NCI-H1417 (cell line): Measurements from ENCODE around the gene ZNF608.

ENCODE experiments used
- DNase-seq, 3 experiments: peaks; one replicate each; lab custom pipeline; 2025; lab: John Stamatoyannopoulos, UW

The ZNF608 gene

DNA sequence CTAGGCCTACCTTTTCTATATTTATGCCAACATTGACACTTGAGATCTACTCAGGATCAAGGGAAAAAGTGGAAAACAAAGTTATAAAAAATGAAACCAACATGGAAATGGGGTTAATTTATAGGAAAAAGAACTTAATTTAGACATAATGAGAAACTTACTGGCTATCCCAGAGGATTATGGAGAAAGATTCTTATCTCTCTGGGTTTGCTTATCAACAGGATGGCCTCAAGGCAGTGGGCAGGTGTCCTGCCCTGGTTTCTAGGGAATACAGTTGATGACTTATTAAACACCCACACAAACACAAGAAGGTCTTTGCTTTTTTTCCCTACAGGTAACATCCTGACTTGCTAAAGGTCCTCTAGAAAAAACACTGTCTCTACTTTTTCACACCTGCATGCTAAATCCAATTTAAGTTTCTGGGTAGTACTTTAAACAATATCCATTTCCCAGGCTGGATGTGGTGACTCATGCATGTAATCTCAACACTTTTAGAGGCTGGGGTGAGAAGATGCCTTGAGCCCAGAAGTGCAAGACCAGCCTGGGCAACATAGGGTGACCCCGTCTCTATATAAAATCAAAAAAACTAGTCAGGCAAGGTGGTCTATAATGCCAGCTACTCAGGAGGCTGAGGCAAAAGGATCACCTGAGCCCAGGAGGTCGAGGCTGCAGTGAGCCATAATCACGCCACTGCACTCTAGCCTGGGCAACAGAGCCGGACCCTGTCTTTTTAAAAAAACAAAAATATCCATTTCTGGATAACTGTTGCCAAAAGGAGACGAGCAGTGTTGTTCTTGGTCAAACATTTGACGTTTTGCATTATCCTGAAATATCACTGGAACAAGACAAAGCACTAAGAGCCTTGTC lies 6.6 kb upstream of the ZNF608 start:
- DNase-seq = no peak

DNA sequence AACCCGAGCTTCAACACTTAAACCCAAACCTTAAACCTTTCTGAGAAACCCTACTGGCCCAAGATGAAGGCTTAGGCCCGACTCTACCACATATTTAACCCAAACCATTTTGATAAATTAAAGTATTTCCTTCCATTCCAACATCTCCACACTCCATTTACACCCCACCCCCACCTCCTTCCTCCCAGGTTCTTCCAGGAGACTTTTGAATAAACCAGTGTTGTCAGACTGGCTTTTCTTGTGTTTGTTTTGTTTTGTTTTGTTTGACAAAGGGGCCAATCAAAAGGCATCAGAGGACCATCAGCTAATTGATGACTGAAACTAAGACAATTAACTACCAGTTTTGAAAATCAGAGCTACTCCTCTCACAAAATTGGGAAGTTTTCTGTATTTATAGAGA lies 4.6 kb upstream of the ZNF608 start:
- peak in 1 of 3 experiments; percentile 4 for DNase-seq

DNA sequence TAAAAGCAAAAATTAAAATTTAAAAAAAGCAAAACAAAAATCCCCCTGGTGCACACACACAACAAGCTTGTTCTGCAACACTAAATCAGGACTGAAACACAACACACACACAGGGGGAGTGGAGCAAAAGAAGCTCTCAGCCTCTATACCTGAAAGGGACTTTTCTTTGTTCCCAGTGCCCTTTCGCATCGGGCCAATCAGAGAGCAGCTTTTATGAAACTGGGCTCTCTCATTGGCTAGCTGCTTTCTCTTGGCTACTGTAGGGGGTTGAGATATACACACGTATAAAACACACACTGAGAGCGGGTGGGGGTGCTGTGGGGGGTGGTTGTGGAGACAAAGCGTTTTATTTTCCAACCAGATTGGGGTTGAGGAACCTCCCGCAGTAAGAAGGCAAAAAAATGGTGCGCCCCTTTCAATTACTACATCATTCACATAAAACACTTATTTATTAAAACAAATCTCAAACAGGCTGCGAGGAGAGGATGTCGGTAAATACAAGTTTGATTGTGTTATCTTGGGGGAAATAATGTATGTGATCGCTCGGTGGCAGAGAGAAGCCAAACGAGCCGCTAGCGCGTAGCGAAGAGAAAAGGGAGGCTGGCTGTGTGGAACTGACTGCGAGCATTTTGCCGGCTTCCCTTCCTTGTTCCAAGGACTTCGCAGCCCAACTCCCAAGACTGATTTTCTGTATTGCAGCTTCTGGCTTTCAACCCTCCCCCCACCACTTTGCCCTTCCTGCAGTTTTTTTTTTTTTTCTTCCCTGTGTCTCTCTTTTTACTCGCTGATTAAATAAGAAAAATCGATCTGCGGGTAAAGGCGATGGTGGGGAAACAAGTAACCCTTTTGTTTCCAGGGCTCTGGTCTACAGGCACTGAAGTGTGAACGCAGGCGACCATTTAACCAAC lies 2.5 kb upstream of the ZNF608 start:
- peak; percentile 83 to 97 (median 92) for DNase-seq

DNA sequence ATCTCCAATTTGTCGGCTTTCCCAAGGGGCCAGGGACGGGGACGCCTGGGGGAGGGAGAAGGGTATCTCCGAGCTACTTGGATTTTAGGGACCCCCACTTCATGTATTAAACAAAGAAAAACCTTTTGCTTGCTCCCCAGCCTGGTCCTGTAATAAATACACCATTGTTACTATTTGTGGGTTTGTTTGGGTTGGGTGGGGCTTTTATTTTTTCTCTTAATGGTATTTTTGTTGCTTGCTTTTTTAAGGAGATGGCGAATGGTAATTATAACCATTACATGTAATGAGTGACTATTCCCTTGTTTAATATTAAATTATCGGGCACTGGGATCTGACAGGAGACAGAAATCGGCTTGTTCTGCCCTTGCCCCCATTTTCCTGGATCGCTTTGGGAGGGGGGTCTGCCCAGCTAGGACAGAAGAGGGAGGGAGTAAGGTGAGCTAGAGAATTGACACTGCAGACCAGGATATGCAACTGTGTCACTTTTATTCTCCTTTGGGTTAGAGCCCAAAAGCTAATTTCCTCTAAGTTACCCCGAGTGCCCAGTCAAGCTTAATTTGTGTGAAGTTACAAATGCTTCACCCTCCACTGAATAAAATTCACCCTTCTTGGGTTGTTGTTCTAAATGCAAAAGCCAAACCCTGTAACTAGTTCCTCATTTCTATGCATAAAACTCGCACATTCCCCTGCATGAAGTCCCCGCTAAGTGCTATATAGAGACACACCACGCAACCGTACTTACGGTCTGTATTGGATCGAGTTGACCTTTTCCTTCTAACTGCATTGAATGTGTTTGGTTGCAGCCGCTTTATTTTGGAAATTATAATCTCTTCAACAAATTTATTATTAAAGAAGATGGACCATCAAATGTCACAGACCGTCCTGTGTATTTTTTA lies 1.6 kb upstream of the ZNF608 start:
- peak; percentile 64 to 86 (median 70) for DNase-seq

DNA sequence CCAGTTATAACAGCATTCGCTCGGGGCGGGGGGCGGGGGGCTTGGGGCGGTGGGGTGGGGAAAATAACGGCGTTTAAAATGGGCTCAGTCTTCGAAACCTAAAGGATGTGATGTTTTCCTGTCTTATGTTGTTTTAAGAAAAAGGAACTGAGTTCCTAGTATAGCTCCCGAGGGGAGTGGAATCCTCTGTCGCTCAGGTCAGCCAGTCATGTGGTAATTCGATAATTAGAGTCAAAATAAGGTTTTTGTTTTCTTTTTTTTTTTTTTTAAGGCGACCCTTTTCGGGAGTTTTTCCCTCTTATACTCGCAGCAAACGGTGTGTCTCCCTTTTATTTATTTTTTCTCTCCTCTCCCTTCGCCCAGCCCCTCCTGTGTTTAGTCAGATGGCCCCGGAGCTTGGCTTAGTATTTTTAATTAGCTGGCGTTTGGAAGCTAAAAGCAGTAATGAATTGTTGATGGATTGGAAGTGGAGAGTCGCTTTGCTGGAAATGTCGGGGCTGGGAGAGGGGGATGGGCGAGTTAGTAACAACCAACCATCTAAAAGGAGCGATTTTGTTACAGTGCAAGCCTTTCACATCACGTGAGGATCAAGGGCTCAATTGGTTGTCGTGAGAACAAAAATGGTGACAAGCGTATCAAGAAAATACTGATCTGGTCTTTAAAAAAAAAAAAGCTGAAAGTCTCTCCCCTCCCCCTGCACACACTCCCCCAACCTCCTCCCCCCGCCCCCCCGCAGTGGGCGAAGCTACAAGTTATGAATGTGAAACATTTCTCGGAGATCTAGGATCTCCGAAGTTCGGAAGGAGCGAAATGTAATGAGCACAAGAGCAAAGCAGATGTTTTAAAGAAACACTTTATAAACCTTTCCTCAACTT lies 714 bp upstream of the ZNF608 start:
- peak; percentile 78 to 95 (median 89) for DNase-seq

DNA sequence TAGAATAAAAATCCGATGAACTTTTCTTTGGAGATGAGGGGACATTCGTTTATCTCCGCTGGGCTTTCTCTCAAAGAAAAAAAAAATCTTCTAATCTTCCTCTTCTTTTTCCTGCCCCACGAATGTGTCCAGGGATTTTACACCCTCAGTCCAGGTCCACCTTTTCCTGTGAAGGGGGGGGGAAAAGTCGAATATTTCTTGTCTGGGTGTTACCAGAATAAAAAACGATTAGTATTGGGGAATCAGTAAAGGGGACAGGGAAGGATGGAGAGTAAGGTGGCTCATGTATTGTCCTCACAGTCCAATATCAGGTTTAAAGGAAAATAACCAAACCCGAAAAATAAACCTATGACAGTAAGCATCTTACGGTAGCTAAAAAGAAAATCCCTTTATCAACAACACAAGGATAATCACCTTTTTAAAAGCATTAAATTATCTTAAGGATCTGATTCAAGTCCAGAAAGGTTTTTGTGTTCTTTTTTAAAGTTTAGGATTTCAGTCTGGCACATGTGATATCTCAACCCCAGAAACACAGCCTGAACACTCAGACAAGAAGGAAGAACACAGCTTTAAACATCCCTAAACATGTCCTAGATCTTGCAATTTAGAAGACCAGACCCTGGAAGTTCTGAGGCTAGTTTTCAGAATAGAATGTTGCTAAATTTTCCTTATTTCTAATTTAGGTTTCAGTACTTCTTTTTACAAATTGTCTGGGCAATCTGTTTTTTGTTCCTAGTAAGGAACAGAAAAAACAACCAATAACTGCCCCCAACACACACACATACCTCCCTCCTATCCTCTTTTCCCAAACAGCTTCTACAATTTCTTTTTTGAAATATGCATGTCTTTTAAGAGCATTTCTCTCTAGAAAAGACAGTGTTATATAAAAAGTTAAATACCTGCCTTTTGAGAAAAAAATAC lies 1.2 kb downstream of the ZNF608 start:
- peak in 1 of 3 experiments; percentile 41 for DNase-seq

DNA sequence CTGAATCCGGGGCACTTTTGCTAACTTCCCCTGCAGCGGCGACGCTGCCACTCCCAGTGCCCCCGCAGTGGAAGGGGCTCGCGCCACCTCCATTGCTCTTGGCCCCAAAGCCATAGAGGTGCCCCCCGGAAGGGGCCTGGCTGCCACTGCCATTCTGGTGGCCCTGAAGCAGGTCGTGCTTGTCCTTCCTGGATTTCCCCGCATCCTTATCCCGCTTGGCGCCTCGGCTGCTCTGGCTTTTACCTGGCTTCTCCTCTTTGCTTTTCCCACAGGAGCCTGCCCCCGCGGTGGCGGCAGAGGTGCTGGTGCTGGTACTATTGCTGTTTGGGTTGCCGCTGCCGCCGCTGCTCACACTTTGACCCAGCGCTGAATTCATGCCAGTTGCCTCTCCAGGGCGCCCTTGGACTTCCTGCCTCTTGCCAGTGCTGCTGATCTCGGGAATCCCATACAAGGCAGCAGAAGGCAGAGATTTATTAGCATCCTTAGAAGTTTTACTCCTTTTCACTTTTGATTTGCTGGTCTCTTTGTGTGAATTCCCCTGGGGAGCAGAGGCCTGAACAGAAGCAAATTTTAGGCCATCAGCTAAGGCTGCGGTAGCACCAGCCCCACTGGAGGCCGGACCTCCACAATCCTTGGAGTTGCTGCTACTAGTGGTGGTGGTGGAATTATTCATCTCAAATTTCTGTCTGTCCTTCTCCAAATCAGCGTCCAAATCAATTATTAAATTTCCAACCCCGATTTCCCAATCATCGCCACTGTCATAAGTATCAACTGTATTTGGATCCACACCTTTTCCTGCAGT lies 2.1 kb downstream of the ZNF608 start:
- peak in 2 of 3 experiments; percentile 37 to 40 for DNase-seq

DNA sequence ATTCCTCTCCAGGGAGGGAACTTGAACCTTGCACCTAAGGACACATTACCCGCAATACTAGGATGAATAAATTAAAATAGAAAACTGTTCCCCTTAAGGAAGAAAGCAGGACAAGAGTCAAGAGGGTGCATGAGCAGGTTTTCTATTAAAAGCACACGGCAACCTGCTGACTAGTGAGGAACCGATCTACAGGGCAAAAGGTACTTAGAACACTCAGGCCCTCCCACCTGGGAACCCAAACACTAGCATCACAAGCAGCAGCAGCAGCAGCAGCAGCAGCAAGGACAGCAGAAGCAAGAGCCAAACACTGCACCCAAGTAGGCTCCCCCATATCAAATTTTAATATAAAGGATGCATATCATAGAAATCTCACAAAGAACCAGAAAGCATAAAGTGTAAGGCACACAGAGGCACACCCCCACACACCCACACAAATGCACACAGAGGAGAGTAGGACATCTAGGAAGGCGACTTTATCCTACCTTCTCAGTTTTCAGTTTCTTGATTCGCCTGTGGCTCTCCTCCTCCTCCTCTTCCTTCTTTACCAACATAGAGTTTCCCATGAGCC lies 2.8 kb downstream of the ZNF608 start:
- peak; percentile 19 to 53 (median 37) for DNase-seq

DNA sequence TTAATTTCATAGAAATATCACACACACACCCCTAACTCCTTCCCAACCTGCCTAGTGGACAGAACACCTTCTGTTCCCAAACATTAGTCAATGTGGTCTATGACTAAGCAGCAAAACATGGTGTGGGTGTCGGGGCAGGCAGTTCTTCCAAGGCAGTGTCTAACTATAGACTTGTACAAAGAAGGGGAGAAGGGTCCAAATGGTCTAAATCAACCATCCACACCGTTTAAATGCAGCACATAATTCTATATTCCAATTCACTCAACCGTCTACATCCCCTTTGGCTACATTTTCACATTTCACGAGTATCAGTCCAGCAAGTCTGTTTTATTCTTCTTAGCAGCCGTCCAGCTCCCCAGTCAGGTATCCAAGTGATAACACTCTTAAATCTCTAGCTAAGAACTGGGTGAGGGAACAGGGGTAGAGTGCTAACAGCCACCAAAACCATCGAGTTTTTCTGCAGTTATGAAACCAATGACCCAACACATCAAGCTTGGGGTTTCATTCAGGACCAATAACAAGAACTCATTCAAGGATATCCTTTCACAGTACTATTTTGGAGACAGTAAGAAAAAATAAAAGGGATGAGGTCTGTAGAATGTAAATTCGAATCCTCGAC lies 3.3 kb downstream of the ZNF608 start:
- peak in 2 of 3 experiments; percentile 8 to 46 for DNase-seq

DNA sequence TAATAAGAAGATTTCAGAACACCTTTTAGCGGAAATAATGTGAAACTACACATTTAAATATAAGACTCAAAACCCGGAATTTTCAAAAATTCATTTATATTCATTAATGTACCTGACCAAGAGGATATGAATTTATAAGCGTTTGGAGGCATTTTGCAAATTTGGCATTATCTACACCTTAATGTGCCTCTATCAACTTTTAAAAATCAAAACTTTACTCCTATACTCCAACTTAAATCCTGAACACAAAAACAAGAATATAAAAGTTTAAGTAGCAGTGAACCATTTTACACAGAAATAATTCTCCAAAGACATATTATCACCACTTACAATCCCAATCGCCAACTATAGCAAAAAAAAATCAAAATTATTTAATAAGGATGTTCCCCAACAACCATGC lies 3.9 kb downstream of the ZNF608 start:
- DNase-seq = no peak

DNA sequence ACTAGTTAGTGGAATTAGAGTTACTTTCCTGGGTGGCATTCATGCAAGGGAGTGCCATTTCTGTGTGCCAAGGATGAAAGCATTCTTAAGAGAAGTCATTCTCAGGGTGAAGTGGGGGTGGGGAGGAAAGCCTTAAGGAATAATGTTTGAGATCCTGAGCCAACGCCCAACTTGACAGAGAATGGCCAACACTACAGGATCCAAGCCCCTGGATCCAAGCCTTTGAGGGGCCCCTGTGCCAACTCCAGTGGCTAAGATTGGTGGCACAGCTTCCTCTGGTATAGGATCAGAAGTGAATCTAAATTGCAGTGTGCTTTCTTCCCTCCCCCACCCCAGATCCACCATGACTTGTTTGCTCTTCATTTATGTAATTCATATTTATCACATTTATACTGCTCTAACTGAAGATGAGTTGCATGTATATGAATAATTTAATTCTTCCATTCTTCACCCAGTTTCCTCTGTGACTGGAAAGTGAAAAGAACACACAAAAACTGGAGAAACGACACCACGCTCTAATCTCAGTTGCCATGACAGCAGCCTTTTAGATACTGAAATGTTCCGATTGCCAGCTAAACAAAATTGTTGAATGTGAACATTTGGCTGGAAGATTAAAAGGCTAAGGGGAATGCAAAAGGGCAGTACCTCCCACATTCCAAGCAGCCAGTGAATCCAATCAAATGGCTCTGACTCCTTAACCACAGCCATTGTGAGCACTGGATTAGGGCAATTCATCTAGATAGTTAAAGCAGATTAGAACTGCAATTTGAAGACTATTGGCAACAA lies 4.5 kb downstream of the ZNF608 start:
- DNase-seq = peak in 2 of 3 experiments; percentile 2 to 28

DNA sequence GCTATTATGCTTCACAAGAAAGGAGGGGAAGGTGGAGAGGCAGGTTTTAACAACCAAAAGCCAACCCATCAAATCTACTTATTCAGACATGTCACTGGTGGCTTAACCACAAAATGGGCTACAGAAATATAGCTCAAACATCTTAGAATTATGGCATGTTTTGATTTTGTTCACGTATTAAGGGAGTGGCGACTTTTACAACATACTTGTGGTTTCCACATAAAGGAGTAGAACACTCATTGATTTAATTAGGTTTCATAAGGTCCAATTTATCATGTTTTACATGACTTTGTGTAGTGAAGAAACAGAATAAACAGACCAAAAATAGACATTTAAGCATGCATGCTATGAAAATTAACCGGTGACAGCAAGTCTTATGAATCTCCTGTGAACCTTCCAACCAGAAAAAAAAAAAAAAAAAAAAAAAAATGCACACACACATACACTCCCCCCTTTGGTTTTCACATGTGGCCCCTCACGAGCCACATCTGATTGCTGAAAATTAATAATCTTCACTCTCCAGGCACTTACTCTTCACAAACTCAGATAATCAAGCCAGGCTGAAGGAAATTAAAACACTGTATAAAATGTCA lies 5.4 kb downstream of the ZNF608 start:
- DNase-seq = peak in 1 of 3 experiments; percentile 94

DNA sequence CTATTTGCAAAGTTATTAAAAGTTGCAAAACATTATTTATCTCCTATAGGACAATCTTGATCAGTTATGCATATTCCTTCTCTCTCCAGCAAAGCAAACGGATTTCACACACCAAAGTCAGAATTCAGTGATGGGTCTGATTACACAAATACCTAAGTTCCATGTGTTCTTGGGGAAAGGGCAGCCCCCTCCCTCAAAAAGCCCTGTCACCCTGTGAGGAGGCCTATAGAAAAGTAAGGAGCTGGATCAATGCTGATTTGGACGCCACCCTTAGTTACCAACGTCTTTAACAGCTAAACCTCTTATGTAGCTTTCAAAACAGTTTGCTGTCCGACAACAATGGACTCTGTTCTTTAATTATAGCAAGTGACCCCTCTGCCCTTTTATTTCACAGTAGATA lies 6.4 kb downstream of the ZNF608 start:
- DNase-seq = no peak

DNA sequence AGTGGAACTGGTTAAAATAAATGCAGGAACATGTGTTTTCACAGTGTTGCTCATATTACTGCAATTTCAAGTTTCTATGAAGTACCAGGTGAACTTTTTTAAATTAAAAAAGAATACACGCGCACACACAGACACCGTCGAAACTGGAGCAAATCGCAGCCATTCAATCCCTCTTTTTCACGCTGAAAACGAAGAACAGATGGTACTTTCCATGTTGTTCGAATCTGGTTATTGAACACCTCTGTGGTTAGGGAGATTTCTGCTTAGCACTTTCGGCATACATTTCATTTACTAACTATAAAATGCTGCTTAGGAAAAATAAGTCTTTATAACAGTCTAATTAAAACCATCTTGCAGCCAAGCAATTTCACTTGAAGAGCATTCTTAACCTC lies 6.8 kb downstream of the ZNF608 start:
- no peak for DNase-seq

DNA sequence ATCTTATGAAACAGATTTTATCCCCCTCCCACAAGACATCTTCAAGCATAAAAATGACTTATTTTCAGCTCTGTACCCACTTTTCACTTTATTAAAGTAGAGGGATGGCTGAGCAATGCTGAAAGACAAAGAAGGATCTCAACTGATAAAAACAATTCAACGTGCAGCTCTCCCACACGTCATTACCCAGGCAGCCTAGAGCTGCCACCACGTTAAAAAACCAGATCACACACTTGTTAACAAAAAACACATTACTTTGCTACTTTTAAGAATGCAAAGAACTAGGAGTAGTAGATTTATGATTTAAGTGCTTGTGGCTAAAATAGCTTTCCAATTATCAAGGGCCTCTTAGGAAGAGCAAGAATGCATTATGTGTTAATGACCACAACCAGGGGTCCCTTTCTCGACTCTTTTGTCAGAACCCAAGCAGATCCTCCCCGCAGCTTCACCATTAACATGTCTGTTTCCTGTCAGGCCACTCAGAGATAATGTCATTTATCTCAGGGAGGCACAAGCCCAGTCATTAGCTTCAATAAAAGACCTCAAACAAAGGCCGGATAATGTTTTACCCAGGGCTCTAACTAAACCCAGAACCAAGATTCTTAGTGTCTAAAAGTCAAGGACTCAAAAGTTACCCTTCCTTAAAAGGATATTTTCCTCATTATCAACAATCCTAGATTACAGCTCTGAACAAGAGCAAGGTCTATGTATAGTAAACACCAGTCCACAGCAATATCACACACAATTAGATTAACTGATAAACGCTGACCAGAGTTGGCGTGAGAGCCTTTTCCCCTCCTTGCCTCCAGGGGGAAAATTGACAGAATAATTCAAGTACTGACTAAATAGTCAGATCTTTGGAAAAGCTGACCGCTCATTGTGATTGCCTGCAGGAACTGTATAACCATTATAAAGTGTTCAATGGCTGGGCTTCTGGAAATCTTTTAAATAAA lies 7.5 kb downstream of the ZNF608 start:
- peak; percentile 16 to 93 (median 66) for DNase-seq

DNA sequence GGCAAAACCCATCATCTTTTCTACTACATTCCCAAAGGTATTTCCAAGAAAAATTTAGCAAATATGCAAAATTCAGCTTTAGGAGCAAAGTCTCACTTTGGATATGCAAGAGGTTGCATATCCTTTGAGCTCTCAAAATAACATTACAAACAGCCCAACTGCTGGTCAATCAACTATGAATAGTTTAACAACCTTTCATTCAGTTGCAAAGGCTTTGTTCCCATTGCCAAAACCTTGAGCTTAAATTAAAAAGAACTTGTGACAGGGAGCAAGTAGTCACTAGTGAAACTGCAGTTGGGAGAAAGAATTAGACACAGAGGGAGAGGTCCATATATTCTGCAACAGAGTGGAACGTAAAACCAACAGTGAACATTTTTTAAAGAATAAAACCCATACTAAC lies 8.8 kb downstream of the ZNF608 start:
- no peak for DNase-seq
